Measurements from ENCODE around the gene SCAF8. TPM values are rescaled to one million over a fixed set of nuclear protein-coding genes. Genes with fewer than 3 reads are reported as not detected.
A peak's percentile ranks its signal among the peaks of the same experiment; 100 is the strongest.
"Not testable (repeated sequence)": the region's sequence is repeated elsewhere in the genome, so short reads cannot be mapped to it uniquely, and the experiment has no call there.

The SCAF8 gene
- total and polyA plus RNA-seq, 7 experiments from 2014 or later, result 12.4 to 69.2 (median 49.1) TPM

DNA sequence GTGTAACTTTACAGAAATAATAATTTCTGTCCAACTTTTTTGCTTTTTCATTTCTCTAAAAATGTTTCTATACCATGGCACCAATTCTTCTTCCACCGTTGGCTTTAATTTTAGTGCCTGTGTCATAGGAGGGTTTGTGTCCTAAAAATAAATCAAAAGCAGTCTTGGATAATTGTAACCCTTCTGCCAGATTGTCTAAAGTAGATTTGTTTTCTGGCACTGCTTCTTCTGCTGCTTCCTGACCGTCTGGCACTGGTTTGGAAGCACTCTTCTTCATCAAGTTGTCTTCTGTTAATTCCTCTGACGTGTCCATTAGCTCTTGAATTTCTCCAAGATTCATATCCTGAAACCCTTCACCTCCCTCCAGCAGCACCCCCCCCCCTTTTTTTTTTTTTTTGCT, 33.1 kb downstream of the SCAF8 start:
- peaks cover 0 to 3% (median 0%) of the 10 kb centered on the region in 11 donors for H3K9me3 Mint-ChIP-seq
- ATAC-seq, result no peak
- peak overlapping the region in 6 of 9 donors; percentile 7 to 74 (median 56) for H3K27ac Mint-ChIP-seq
- H3K36me3 Mint-ChIP-seq, result peaks cover 0 to 22% (median 17%) of the 10 kb centered on the region in 5 donors
- CTCF ChIA-PET, result interaction anchor here (0.6 kb wide), 1 partner anchor 615 kb away, joined by 3 read pairs; no protein-coding TSS in a partner anchor
- Histone ChIP-seq H3K4me1 (ENCODE audit: control insufficient read depth in 2 of 2, insufficient read depth in 2 of 2, low read length in 2 of 2) (peaks cover 24 to 43% of the 10 kb centered on the region in 2 donors), H3K27ac (ENCODE audit: low read depth, low read length) (no peak overlapping the region), H3K36me3 (ENCODE audit: control insufficient read depth in 2 of 3, insufficient read depth in 3 of 3, low read length in 3 of 3) (no peaks in the 10 kb centered on the region), H3K9me3 (ENCODE audit: control insufficient read depth in 2 of 3, low read length in 3 of 3) (no peaks in the 10 kb centered on the region), H3K27me3 (ENCODE audit: control insufficient read depth in 2 of 2, insufficient read depth in 2 of 2, low read length in 2 of 2) (no peaks in the 10 kb centered on the region), H3K4me3 (ENCODE audit: low read length) (no peak overlapping the region)
- no peak for DNase-seq
- H3K27me3 Mint-ChIP-seq, result no peaks in the 10 kb centered on the region
- POLR2A ChIA-PET, result no interaction called here
- peaks cover 38 to 92% (median 87%) of the 10 kb centered on the region in 7 donors for H3K4me1 Mint-ChIP-seq
- H3K4me3 Mint-ChIP-seq, result peak overlapping the region in 6 of 10 donors; percentile 0 to 63 (median 38)
- intact Hi-C loops (cut with micrococcal nuclease), result no loop called here

- ATAC-seq (no peak), DNase-seq (no peak)
- peak overlapping the region in 6 of 9 donors; percentile 21 to 69 (median 46) for H3K27ac Mint-ChIP-seq
- intact Hi-C loops (cut with micrococcal nuclease), result no loop called here
- H3K27me3 Mint-ChIP-seq, result no peaks in the 10 kb centered on the region
- H3K9me3 Mint-ChIP-seq, result peaks cover 0 to 3% (median 0%) of the 10 kb centered on the region in 11 donors
- ChIA-PET POLR2A (no interaction called here), CTCF (no interaction called here)
- H3K9me3 ChIP-seq (ENCODE audit: control insufficient read depth in 2 of 3, low read length in 3 of 3), result no peaks in the 10 kb centered on the region
- H3K4me3 ChIP-seq (ENCODE audit: low read length), result no peak overlapping the region
- peaks cover 0 to 4% (median 0%) of the 10 kb centered on the region in 3 experiments for H3K36me3 ChIP-seq (ENCODE audit: control insufficient read depth in 2 of 3, insufficient read depth in 3 of 3, low read length in 3 of 3)
- H3K27me3 ChIP-seq (ENCODE audit: control insufficient read depth in 2 of 2, insufficient read depth in 2 of 2, low read length in 2 of 2), result no peaks in the 10 kb centered on the region
- peaks cover 0 to 28% (median 19%) of the 10 kb centered on the region in 5 donors for H3K36me3 Mint-ChIP-seq
- peak overlapping the region in 6 of 10 donors; percentile 12 to 63 (median 49) for H3K4me3 Mint-ChIP-seq
- peaks cover 21 to 42% of the 10 kb centered on the region in 2 donors for H3K4me1 ChIP-seq (ENCODE audit: control insufficient read depth in 2 of 2, insufficient read depth in 2 of 2, low read length in 2 of 2)
- H3K4me1 Mint-ChIP-seq, result peaks cover 41 to 95% (median 91%) of the 10 kb centered on the region in 7 donors
- peak overlapping the region; percentile 11 for H3K27ac ChIP-seq (ENCODE audit: low read depth, low read length)
These were observed 33.9 kb downstream of the SCAF8 start for GRCh38 chr6:154767003-154767723.

DNA sequence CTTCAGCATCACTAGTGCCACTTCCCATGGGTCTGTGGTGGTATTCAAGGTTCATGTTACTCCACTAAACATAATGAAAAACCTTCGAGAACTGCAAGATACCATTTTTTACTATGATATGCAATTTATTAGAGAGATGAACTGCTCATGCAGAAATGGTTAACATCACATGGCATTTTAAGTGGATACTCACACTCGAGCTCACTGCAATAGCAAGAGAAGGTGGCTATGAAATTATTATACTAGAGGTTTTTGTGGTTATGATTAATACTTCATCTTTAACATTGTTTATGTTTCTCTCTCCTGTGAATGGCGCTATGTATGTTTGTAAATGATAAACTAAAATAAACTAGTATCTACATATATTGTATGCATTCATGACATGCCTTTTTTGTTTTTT, 35.1 kb downstream of the SCAF8 start:
- ChIA-PET POLR2A (no interaction called here), CTCF (no interaction called here)
- Histone ChIP-seq H3K9me3 (ENCODE audit: control insufficient read depth in 2 of 3, low read length in 3 of 3) (no peaks in the 10 kb centered on the region), H3K36me3 (ENCODE audit: control insufficient read depth in 2 of 3, insufficient read depth in 3 of 3, low read length in 3 of 3) (peaks cover 0 to 4% (median 0%) of the 10 kb centered on the region in 3 experiments), H3K27me3 (ENCODE audit: control insufficient read depth in 2 of 2, insufficient read depth in 2 of 2, low read length in 2 of 2) (no peaks in the 10 kb centered on the region), H3K4me1 (ENCODE audit: control insufficient read depth in 2 of 2, insufficient read depth in 2 of 2, low read length in 2 of 2) (peaks cover 16 to 33% of the 10 kb centered on the region in 2 donors), H3K4me3 (ENCODE audit: low read length) (no peak overlapping the region), H3K27ac (ENCODE audit: low read depth, low read length) (no peak overlapping the region)
- Mint-ChIP-seq H3K27ac (no peak overlapping the region), H3K9me3 (peaks cover 0 to 3% (median 0%) of the 10 kb centered on the region in 11 donors), H3K4me1 (peaks cover 41 to 95% (median 89%) of the 10 kb centered on the region in 7 donors), H3K27me3 (no peaks in the 10 kb centered on the region), H3K4me3 (no peak overlapping the region), H3K36me3 (peaks cover 0 to 24% (median 17%) of the 10 kb centered on the region in 5 donors)
- ATAC-seq (no peak), DNase-seq (no peak)
- intact Hi-C loops (cut with micrococcal nuclease), result no loop called here

- Mint-ChIP-seq H3K4me1 (peaks cover 18 to 75% (median 62%) of the 10 kb centered on the region in 7 donors), H3K9me3 (peaks cover 0 to 3% (median 0%) of the 10 kb centered on the region in 11 donors), H3K27ac (no peak overlapping the region), H3K36me3 (peaks cover 0 to 47% (median 13%) of the 10 kb centered on the region in 5 donors), H3K27me3 (no peaks in the 10 kb centered on the region), H3K4me3 (no peak overlapping the region)
- H3K4me1 ChIP-seq (ENCODE audit: control insufficient read depth in 2 of 2, insufficient read depth in 2 of 2, low read length in 2 of 2), result peaks cover 0 to 5% of the 10 kb centered on the region in 2 donors
- no peak overlapping the region for H3K27ac ChIP-seq (ENCODE audit: low read depth, low read length)
- ChIA-PET POLR2A (interaction anchor here (0.6 to 0.7 kb wide), 3 partner anchors 20 to 309 kb away, joined by 3 to 4 read pairs (median 3); no protein-coding TSS in a partner anchor), CTCF (interaction anchor here (0.7 to 1.0 kb wide), 2 partner anchors 31 to 100 kb away, joined by 3 to 4 read pairs; no protein-coding TSS in a partner anchor)
- DNase-seq, result no peak
- H3K4me3 ChIP-seq (ENCODE audit: low read length), result no peak overlapping the region
- H3K27me3 ChIP-seq (ENCODE audit: control insufficient read depth in 2 of 2, insufficient read depth in 2 of 2, low read length in 2 of 2), result no peaks in the 10 kb centered on the region
- no peak for ATAC-seq
- peaks cover 0 to 10% (median 5%) of the 10 kb centered on the region in 3 experiments for H3K36me3 ChIP-seq (ENCODE audit: control insufficient read depth in 2 of 3, insufficient read depth in 3 of 3, low read length in 3 of 3)
- intact Hi-C loops (cut with micrococcal nuclease), result loop anchor here in 1 of 2 donors (2.0 kb wide), 1 partner anchor 19 kb away; no protein-coding TSS in a partner anchor
- H3K9me3 ChIP-seq (ENCODE audit: control insufficient read depth in 2 of 3, low read length in 3 of 3), result no peaks in the 10 kb centered on the region
These were observed 40.4 kb downstream of the SCAF8 start for GRCh38 chr6:154773610-154774089.

- H3K27ac ChIP-seq (ENCODE audit: low read depth, low read length); H3K4me1 ChIP-seq (ENCODE audit: control insufficient read depth in 2 of 2, insufficient read depth in 2 of 2, low read length in 2 of 2); H3K27me3 ChIP-seq (ENCODE audit: control insufficient read depth in 2 of 2, insufficient read depth in 2 of 2, low read length in 2 of 2); H3K9me3 ChIP-seq (ENCODE audit: control insufficient read depth in 2 of 3, low read length in 3 of 3); DNase-seq; ATAC-seq; H3K27me3 Mint-ChIP-seq; H3K4me3 ChIP-seq (ENCODE audit: low read length); POLR2A ChIA-PET; intact Hi-C loops (cut with micrococcal nuclease); CTCF ChIA-PET; H3K4me3 Mint-ChIP-seq; H3K9me3 Mint-ChIP-seq: not testable (repeated sequence)
- peaks cover 0 to 16% (median 5%) of the 10 kb centered on the region in 3 experiments for H3K36me3 ChIP-seq (ENCODE audit: control insufficient read depth in 2 of 3, insufficient read depth in 3 of 3, low read length in 3 of 3)
- Mint-ChIP-seq H3K27ac (peak overlapping the region in 2 of 9 donors; percentile 21 to 39), H3K4me1 (peaks cover 17 to 71% (median 53%) of the 10 kb centered on the region in 7 donors), H3K36me3 (peaks cover 9 to 52% (median 20%) of the 10 kb centered on the region in 5 donors)
These were observed 45.9 kb downstream of the SCAF8 start for GRCh38 chr6:154779157-154779556.

DNA sequence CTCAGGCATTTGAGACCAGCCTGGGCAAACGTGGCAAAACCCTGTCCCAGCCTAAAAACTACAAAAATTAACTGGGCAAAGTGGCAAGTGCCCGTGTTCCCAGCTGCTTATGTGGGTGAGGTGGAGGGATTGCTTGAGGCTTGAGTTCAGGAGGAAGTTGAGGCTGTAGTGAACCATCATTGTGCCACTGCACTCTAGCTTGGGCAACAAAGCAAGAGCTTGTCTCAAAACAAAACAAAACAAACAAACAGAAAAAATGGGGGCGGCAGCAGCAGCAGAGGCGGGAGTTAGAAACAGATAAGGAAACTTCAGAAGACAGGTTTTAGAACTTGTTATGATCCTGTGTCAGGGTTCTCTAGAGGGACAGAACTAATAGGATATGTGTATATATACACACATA, 49.0 kb downstream of the SCAF8 start:
- H3K4me3 ChIP-seq (ENCODE audit: low read length), result no peak overlapping the region
- no peak for ATAC-seq
- peaks cover 16 to 76% (median 58%) of the 10 kb centered on the region in 7 donors for H3K4me1 Mint-ChIP-seq
- DNase-seq, result no peak
- H3K9me3 ChIP-seq (ENCODE audit: control insufficient read depth in 2 of 3, low read length in 3 of 3), result no peaks in the 10 kb centered on the region
- H3K9me3 Mint-ChIP-seq, result no peaks in the 10 kb centered on the region
- intact Hi-C loops (cut with micrococcal nuclease), result loop anchor here in 1 of 2 donors (5.0 kb wide), 1 partner anchor 40 kb away; no protein-coding TSS in a partner anchor
- no peaks in the 10 kb centered on the region for H3K27me3 ChIP-seq (ENCODE audit: control insufficient read depth in 2 of 2, insufficient read depth in 2 of 2, low read length in 2 of 2)
- POLR2A ChIA-PET, result no interaction called here
- H3K4me1 ChIP-seq (ENCODE audit: control insufficient read depth in 2 of 2, insufficient read depth in 2 of 2, low read length in 2 of 2), result no peaks in the 10 kb centered on the region
- no peak overlapping the region for H3K27ac ChIP-seq (ENCODE audit: low read depth, low read length)
- peaks cover 0 to 19% (median 0%) of the 10 kb centered on the region in 3 experiments for H3K36me3 ChIP-seq (ENCODE audit: control insufficient read depth in 2 of 3, insufficient read depth in 3 of 3, low read length in 3 of 3)
- H3K27ac Mint-ChIP-seq, result peak overlapping the region in 7 of 9 donors; percentile 14 to 66 (median 41)
- no peaks in the 10 kb centered on the region for H3K27me3 Mint-ChIP-seq
- CTCF ChIA-PET, result no interaction called here
- H3K36me3 Mint-ChIP-seq, result peaks cover 9 to 48% (median 26%) of the 10 kb centered on the region in 5 donors
- peak overlapping the region in 3 of 10 donors; percentile 1 to 33 (median 4) for H3K4me3 Mint-ChIP-seq

Data from naive thymus-derived CD4-positive, alpha-beta T cell (primary cell).